PC-9 (cell line): Measurements from ENCODE around the gene DUSP7. TPM values are rescaled to one million over a fixed set of nuclear protein-coding genes. Genes with fewer than 3 reads are reported as not detected.

Experiments used
- BruUV-seq: library from RNA; stranded (reverse); fragments of 400-500 nt; replicated peaks from 2 replicates; lab custom pipeline; 2021; lab: Mats Ljungman, UMichigan
- CTCF ChIA-PET: fragments of 300-600 bp; sonication (Branson Sonifier 250); formaldehyde crosslinking; loops from one replicate; lab custom pipeline; 2022; ENCODE audit warnings: antibody characterized with exemption; lab: Charles Lee
- POLR2A ChIA-PET: fragments of 300-600 bp; sonication (Branson Sonifier 250); formaldehyde crosslinking; loops from one replicate; lab custom pipeline; 2022; ENCODE audit warnings: antibody characterized with exemption; ENCODE audit not compliant: unreplicated experiment; lab: Charles Lee
- DNase-seq, 2 experiments: peaks; one replicate each; pipeline versions ENCODE4 v3.0.0 to v3.0.0-alpha.2; 2015 to 2022; ENCODE audit warnings: mixed read lengths in 1 of 2
- H2AFZ ChIP-seq: fragments of 200-600 bp; sonication (generic); 2 replicates; pipeline ENCODE4 v1.8.1; 2017; ENCODE audit warnings: antibody characterized with exemption
- H3F3A ChIP-seq: fragments of 200-600 bp; sonication (generic); 2 replicates; pipeline ENCODE4 v1.8.1; 2017; ENCODE audit warnings: antibody characterized with exemption, mild to moderate bottlenecking, low read depth; ENCODE audit not compliant: insufficient read depth
- H3K27ac ChIP-seq: fragments of 200-600 bp; sonication (generic); 2 replicates; pipeline ENCODE4 v1.6.1; 2016; ENCODE audit warnings: mixed run types
- H3K27me3 ChIP-seq: fragments of 200-600 bp; sonication (generic); 2 replicates; pipeline ENCODE4 v1.6.1; 2016; ENCODE audit warnings: low read depth, mixed run types; ENCODE audit not compliant: insufficient read depth
- H3K36me3 ChIP-seq: fragments of 200-600 bp; sonication (generic); 2 replicates; pipeline ENCODE4 v1.6.1; 2016; ENCODE audit warnings: low read depth, mixed run types
- H3K4me1 ChIP-seq: fragments of 200-600 bp; sonication (generic); replicated peaks from 2 replicates; pipeline ENCODE4 v1.6.1; 2016; ENCODE audit warnings: mixed run types; ENCODE audit not compliant: insufficient read depth
- H3K4me2 ChIP-seq: fragments of 200-600 bp; sonication (generic); 2 replicates; pipeline ENCODE4 v1.6.1; 2017; ENCODE audit warnings: mixed run types
- H3K4me3 ChIP-seq: fragments of 200-600 bp; sonication (generic); 2 replicates; pipeline ENCODE4 v1.6.1; 2016; ENCODE audit warnings: mixed run types
- H3K79me2 ChIP-seq: fragments of 200-600 bp; sonication (generic); 2 replicates; pipeline ENCODE4 v1.6.1; 2017; ENCODE audit warnings: low read depth, mixed run types
- H3K9me2 ChIP-seq: fragments of 200-600 bp; sonication (generic); 2 replicates; pipeline ENCODE4 v1.8.1; 2017; ENCODE audit warnings: mild to moderate bottlenecking; ENCODE audit not compliant: insufficient read depth
- H3K9me3 ChIP-seq: fragments of 200-600 bp; sonication (generic); 2 replicates; pipeline ENCODE4 v1.8.1; 2016; ENCODE audit warnings: low read depth; ENCODE audit not compliant: insufficient read depth
- H4K20me1 ChIP-seq: fragments of 200-600 bp; sonication (generic); 2 replicates; pipeline ENCODE4 v1.8.1; 2017; ENCODE audit not compliant: insufficient read depth
- EZH2 ChIP-seq: fragments of 200-600 bp; sonication (generic); IDR thresholded peaks from 2 replicates; pipeline ENCODE4 v1.8.0; 2017; ENCODE audit warnings: antibody characterized with exemption, low read depth
- intact Hi-C: fragments of 100-400 bp; cut with micrococcal nuclease; formaldehyde crosslinking; loops from one replicate; pipeline ENCODE4 v1.10.0; 2022; ENCODE audit not compliant: unreplicated experiment
- total RNA-seq: library from RNA; stranded (reverse); gene quantifications from 2 replicates; pipeline ENCODE4 v1.2.3, GENCODE V29; 2021
- TF ChIP-seq, protein P1 (sequence below): fragments of 200-600 bp; sonication (generic); conservative IDR thresholded peaks from 2 replicates; pipeline ENCODE4 v1.6.1; 2017; ENCODE audit warnings: mixed run types, antibody characterized with exemption, mild to moderate bottlenecking, moderate library complexity

The DUSP7 gene
- total RNA-seq, 1 experiment from 2014 or later = 9.5 TPM

DNA sequence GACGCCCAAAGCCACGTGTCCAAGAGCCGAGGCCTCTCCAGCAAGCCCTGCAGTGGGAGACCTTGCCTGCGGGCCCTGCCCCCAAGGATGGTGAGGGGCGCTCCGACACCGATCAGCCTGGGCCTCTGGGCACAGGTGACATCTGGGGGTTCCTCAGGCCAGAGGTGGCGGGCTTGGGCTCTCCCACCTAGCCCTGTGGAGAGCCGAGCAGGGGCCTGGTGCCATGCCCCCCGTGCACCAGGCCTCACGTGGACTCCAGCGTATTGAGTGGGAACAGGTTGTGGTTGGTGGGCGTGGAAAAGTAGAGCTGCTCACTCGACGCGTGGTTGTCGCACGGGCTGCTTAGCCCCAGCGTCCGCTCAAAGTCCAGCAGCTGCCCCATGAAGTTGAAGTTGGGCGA lies 5.8 kb downstream of the DUSP7 start:
- no peak overlapping the region for H2AFZ ChIP-seq
- peaks cover 19% of the 10 kb centered on the region for H3K4me1 ChIP-seq
- peaks cover 11% of the 10 kb centered on the region for H3K79me2 ChIP-seq
- no TSS peak for BruUV-seq
- no peak overlapping the region for H3K27ac ChIP-seq
- no peaks in the 10 kb centered on the region for H4K20me1 ChIP-seq
- no peaks in the 10 kb centered on the region for H3K27me3 ChIP-seq
- intact Hi-C loops = no loop called here
- CTCF ChIA-PET = interaction anchor here (0.6 kb wide), 1 partner anchor 37 kb away, joined by 3 read pairs; no protein-coding TSS in a partner anchor
- peaks cover 6% of the 10 kb centered on the region; the same call in 1 of the 2 replicates for H3F3A ChIP-seq
- TF ChIP-seq EZH2 = no peak
- no peak overlapping the region for H3K4me2 ChIP-seq
- H3K9me3 ChIP-seq = no peaks in the 10 kb centered on the region
- H3K9me2 ChIP-seq = no peaks in the 10 kb centered on the region
- POLR2A ChIA-PET = interaction anchor here (0.6 kb wide), 1 partner anchor 551 kb away, joined by 7 read pairs; the partner anchor contains the start of gene DCAF1
- no peak overlapping the region for H3K4me3 ChIP-seq
- DNase-seq = no peak
- H3K36me3 ChIP-seq = no peaks in the 10 kb centered on the region

GRCh38 chr3:52049503-52049902 lies 6.9 kb downstream of the DUSP7 start:
- H3K27ac ChIP-seq = no peak overlapping the region
- peaks cover 6% of the 10 kb centered on the region; the same call in 1 of the 2 replicates for H3F3A ChIP-seq

GRCh38 chr3:52047295-52047960 lies 8.9 kb downstream of the DUSP7 start:
- Histone ChIP-seq H4K20me1 (no peaks in the 10 kb centered on the region), H3K9me2 (no peaks in the 10 kb centered on the region), H3K36me3 (no peaks in the 10 kb centered on the region), H3K79me2 (no peaks in the 10 kb centered on the region), H3K27me3 (no peaks in the 10 kb centered on the region), H3K4me3 (peak overlapping the region; percentile 38; the same call in 1 of the 2 replicates), H2AFZ (no peak overlapping the region), H3K4me1 (peaks cover 25% of the 10 kb centered on the region), H3F3A (peaks cover 6% of the 10 kb centered on the region; the same call in 1 of the 2 replicates), H3K4me2 (peak overlapping the region; percentile 70), H3K9me3 (no peaks in the 10 kb centered on the region), H3K27ac (peak overlapping the region; percentile 83)
- BruUV-seq = no TSS peak
- ChIA-PET CTCF (interaction anchor here (0.6 kb wide), 1 partner anchor 9 kb away, joined by 3 read pairs; no protein-coding TSS in a partner anchor), POLR2A (interaction anchor here (1.1 kb wide), 1 partner anchor 66 kb away, joined by 9 read pairs; no protein-coding TSS in a partner anchor)
- no peak for TF ChIP-seq EZH2
- TF ChIP-seq, protein P1, sequence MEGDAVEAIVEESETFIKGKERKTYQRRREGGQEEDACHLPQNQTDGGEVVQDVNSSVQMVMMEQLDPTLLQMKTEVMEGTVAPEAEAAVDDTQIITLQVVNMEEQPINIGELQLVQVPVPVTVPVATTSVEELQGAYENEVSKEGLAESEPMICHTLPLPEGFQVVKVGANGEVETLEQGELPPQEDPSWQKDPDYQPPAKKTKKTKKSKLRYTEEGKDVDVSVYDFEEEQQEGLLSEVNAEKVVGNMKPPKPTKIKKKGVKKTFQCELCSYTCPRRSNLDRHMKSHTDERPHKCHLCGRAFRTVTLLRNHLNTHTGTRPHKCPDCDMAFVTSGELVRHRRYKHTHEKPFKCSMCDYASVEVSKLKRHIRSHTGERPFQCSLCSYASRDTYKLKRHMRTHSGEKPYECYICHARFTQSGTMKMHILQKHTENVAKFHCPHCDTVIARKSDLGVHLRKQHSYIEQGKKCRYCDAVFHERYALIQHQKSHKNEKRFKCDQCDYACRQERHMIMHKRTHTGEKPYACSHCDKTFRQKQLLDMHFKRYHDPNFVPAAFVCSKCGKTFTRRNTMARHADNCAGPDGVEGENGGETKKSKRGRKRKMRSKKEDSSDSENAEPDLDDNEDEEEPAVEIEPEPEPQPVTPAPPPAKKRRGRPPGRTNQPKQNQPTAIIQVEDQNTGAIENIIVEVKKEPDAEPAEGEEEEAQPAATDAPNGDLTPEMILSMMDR = no peak
- intact Hi-C loops = loop anchor here (5.0 kb wide), 1 partner anchor 170 kb away; no protein-coding TSS in a partner anchor
- peak in 1 of 2 experiments; percentile 52 for DNase-seq

More at GRCh38 chr3:52049503-52049902, 6.9 kb downstream of the DUSP7 start:
- Histone ChIP-seq H3K4me1 (peaks cover 25% of the 10 kb centered on the region), H3K4me2 (no peak overlapping the region), H3K4me3 (no peak overlapping the region), H3K36me3 (no peaks in the 10 kb centered on the region), H3K27me3 (no peaks in the 10 kb centered on the region), H3K79me2 (peaks cover 4% of the 10 kb centered on the region; the same call in 1 of the 2 replicates), H3K9me3 (no peaks in the 10 kb centered on the region), H2AFZ (no peak overlapping the region), H3K9me2 (no peaks in the 10 kb centered on the region), H4K20me1 (no peaks in the 10 kb centered on the region)
- DNase-seq = no peak
- TF ChIP-seq, protein P1 = no peak
- no peak for TF ChIP-seq EZH2
- no TSS peak for BruUV-seq
- ChIA-PET CTCF (no interaction called here), POLR2A (no interaction called here)
- intact Hi-C loops = loop anchor here (5.0 kb wide), 1 partner anchor 168 kb away; no protein-coding TSS in a partner anchor
